ENCODE data around the gene HSPB7. TPM values are rescaled to one million over a fixed set of nuclear protein-coding genes. Genes with fewer than 3 reads are reported as not detected.

Gene HSPB7
- not detected in 2 replicates for total RNA-seq

DNA sequence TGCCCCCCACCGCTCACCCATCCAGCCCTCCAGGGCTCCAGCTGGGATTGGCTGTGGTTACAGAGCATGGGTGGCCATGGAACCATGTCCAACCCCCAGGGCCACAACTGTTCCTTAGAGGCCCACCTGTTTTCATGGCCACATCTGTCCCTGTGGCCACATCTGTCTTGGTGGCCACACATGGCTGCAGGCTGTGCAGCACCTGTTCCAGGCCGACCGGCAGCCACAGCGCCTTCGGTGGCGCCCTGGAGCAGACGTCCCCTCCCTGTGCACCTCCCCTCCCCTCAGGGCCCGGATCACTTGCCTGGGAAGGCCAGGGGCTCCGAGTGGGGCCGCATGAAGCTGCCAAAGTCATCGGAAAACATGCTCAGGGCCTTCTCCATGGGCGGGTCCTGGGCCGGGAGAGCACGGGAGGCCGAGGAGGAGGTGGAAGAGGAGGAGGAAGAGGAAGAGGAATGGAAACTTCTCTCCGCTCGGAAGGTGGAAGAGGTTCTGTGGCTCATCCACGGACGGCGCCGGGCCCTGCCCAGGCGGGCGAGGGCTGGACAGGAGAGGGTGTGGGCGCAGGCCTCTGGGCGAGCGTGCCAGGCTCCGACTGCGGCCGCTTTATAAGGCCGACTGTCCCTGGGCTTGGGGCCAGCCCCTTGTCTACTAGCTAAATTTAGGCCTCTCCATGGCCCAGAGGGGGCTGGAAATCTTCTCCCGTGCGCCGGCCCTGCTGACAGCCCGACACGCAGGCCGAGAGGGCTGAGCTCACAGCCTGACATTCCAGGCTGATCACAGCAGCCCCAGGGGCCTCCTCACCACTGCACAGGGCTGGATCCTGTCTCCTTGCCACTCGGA is at the start of gene HSPB7:
Gene HSPB7, minus strand, starts transcription at position 583 of the 843 bp plus-strand sequence. Its CDS starts 80 bp downstream, at position 503.

GRCh38 chr1:16043521-16043920 is 25.7 kb upstream of the HSPB7 start, which contains the start of gene CLCNKB:
TSS of gene CLCNKB (plus strand) at chr1:16043782. CDS start at chr1:16044493, 711 bp downstream.

GRCh38 chr1:16021681-16022080 is 3.8 kb upstream of the HSPB7 start, which contains the start of gene CLCNKA:
TSS of gene CLCNKA (plus strand) at chr1:16022036. CDS start at chr1:16022620, 584 bp downstream.

DNA sequence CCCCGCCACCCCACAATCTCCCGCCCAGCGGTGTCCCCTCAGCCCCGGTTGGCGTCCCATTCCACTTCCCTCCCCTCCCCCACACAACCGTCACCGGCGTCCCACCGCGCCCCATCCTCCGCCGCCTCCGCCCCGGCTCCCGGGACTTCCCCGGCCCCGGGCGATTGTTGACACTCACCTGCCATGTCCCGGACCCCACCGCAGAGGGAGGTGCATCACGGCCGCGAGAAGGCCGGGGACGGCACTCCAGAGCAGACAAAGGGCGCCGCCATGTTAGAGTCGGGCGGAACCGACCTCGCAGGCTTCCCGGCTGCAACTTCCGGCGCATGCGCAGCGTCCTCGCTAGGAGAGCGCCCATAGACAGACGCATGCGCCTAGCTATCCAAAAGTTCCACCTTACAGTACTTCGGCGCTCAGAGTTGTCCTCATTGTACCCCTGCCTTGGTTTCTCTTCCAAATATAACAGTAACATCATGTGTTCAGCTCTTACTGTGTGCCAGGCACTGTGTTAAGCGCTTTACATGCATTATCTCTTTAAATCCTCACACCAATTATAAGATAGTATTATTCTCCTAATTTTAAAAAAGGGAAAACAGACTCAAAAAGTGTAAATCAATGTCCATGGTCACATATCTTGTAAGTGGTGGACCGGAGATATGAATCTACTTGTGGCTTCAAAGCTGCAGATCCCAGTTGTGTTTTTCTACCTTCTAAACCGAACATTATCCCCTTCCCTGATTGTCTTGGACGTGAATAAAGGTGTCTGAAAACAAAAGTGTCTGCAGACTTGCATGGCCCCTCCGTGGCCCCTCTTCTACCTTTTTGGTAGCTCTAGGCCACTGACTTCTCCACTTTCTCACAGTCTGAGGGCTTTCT is 41.8 kb downstream of the HSPB7 start, which contains the start of gene ZBTB17:
Gene ZBTB17, minus strand, starts transcription at position 297 of the 876 bp plus-strand sequence. CDS start 27,606 bp downstream, outside the sequence.

Other genes starting within 250 kb of the HSPB7 start
- gene UQCRHL, start 210.4 kb downstream of the HSPB7 start, total RNA-seq, result 0.76 and 2.9 TPM in 2 replicates
- 15.9 and 31.2 TPM in 2 replicates for gene SPEN, start 170.3 kb downstream of the HSPB7 start, total RNA-seq
- gene ZBTB17, start 41.9 kb downstream of the HSPB7 start, total RNA-seq, result 35.4 and 44.2 TPM in 2 replicates
- gene SRARP, start 13.8 kb downstream of the HSPB7 start, total RNA-seq, result not detected in 2 replicates
- not detected in 2 replicates for gene CLCNKA, start 4.0 kb upstream of the HSPB7 start, total RNA-seq
- not detected in 2 replicates for gene CLCNKB, start 25.7 kb upstream of the HSPB7 start, total RNA-seq
- not detected in 2 replicates for gene FAM131C, start 55.6 kb upstream of the HSPB7 start, total RNA-seq
- 90.3 and 108 TPM in 2 replicates for gene EPHA2, start 138.0 kb upstream of the HSPB7 start, total RNA-seq
- 2.9 and 3.6 TPM in 2 replicates for gene ARHGEF19, start 194.6 kb upstream of the HSPB7 start, total RNA-seq
- 5.5 and 5.6 TPM in 2 replicates for gene CPLANE2, start 219.1 kb upstream of the HSPB7 start, total RNA-seq